Mucosa of descending colon (tissue), 3 donors: Measurements from ENCODE around the gene CD300LD. TPM values are rescaled to one million over a fixed set of nuclear protein-coding genes. Genes with fewer than 3 reads are reported as not detected.

Source experiments
- ATAC-seq: fragments of 200-7000 bp; cut with Tn5 transposase; one replicate; pipeline ENCODE4 v1.9.1; 2020; ENCODE audit warnings: mild to moderate bottlenecking, moderate library complexity
- DNase-seq, 3 donors: peaks; one replicate each; pipeline ENCODE4 v3.0.0-alpha.2; 2020
- H3K36me3 ChIP-seq: fragments of 200-600 bp; one replicate; pipeline ENCODE4 v1.8.0; 2021; ENCODE audit warnings: low read depth, mild to moderate bottlenecking
- H3K4me1 ChIP-seq: fragments of 200-600 bp; one replicate; pipeline ENCODE4 v1.8.0; 2021; ENCODE audit warnings: low read depth, mild to moderate bottlenecking
- H3K4me3 ChIP-seq: fragments of 200-600 bp; one replicate; pipeline ENCODE4 v1.8.0; 2021; ENCODE audit warnings: mild to moderate bottlenecking
- H3K9me3 ChIP-seq: fragments of 200-600 bp; one replicate; pipeline ENCODE4 v1.8.0; 2021; ENCODE audit warnings: mild to moderate bottlenecking
- intact Hi-C, 2 donors: fragments of 100-400 bp; cut with DNase I in 1 of 2; cut with micrococcal nuclease in 1 of 2; formaldehyde crosslinking; loops; one replicate each; pipeline versions ENCODE4 v1.11.0 to v1.11.1; 2022; cut with DNase I, micrococcal nuclease
- total RNA-seq, 3 donors: library from RNA; stranded (reverse); fragmentation: NEBNext Ultra II Directional in 2 of 3; extraction: Animal tissue kit (Norgen Biotek cat#: 25700) in 2 of 3; gene quantifications; one replicate each; pipeline versions ENCODE4 v1.2.1 to v1.2.4, GENCODE V29; 2021 to 2023
- TF ChIP-seq, protein P1 (sequence below): fragments of 200-600 bp; IDR thresholded peaks from one replicate; pipeline ENCODE4 v1.8.0; 2022; ENCODE audit warnings: antibody characterized with exemption, mild to moderate bottlenecking
- donor health status: DM: no; HTN: no; CAD: no; lungs with moderate emphysema.
- donor health status: DM: no; HTN: no; CAD: no.
- donor health status: DM: no; HTN: yes; CAD: no.

Gene CD300LD
- total RNA-seq, 3 donors from 2014 or later: not detected

DNA sequence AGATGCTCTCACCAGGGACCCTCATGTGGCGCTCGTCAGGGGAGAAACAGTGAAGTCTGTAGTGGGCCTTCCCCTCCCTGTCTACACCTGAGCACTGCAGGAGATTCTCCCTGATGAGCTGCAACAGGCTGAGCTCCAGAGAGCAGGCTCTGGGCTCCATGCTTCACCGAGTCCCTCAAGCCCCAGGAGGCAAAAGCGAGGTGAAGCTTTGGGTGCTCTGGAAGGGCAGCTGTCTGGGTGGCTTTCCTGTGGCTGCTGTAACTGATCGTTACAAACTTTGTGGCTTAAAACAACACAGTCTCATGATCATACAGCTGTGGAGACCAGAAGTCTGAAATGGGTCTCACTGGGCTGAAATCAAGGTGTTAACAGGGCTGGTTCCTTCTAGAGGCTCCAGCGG, 12.1 kb upstream of the CD300LD start:
- intact Hi-C loops: no loop called here
- ATAC-seq: peak; percentile 14
- DNase-seq: no peak
- TF ChIP-seq, protein P1, sequence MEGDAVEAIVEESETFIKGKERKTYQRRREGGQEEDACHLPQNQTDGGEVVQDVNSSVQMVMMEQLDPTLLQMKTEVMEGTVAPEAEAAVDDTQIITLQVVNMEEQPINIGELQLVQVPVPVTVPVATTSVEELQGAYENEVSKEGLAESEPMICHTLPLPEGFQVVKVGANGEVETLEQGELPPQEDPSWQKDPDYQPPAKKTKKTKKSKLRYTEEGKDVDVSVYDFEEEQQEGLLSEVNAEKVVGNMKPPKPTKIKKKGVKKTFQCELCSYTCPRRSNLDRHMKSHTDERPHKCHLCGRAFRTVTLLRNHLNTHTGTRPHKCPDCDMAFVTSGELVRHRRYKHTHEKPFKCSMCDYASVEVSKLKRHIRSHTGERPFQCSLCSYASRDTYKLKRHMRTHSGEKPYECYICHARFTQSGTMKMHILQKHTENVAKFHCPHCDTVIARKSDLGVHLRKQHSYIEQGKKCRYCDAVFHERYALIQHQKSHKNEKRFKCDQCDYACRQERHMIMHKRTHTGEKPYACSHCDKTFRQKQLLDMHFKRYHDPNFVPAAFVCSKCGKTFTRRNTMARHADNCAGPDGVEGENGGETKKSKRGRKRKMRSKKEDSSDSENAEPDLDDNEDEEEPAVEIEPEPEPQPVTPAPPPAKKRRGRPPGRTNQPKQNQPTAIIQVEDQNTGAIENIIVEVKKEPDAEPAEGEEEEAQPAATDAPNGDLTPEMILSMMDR: no peak
- Histone ChIP-seq H3K4me3 (no peak overlapping the region), H3K36me3 (no peaks in the 10 kb centered on the region), H3K4me1 (no peaks in the 10 kb centered on the region), H3K9me3 (no peaks in the 10 kb centered on the region)

DNA sequence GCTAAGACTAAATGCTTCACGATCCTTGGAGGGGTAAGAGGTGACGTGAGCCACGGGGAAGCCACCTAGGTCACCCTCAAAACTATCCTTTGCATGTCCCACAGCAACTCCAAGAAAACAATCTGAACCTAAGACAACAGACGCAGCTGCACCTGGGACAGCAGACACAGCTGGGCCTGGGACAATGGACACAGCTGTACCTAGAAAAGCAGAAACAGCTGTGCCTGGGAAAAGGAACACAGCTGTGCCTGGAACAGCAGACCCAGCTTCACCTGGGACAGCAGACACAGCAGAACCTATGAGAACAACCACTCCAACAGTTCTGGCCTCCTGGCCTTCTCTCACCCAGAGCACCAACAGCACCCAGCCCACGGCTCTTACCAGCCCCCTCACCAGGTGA, 11.7 kb upstream of the CD300LD start:
- Histone ChIP-seq H3K9me3 (no peaks in the 10 kb centered on the region), H3K4me1 (no peaks in the 10 kb centered on the region), H3K36me3 (no peaks in the 10 kb centered on the region), H3K4me3 (no peak overlapping the region)
- TF ChIP-seq, protein P1: no peak
- DNase-seq (no peak), ATAC-seq (no peak)
- intact Hi-C loops: no loop called here

DNA sequence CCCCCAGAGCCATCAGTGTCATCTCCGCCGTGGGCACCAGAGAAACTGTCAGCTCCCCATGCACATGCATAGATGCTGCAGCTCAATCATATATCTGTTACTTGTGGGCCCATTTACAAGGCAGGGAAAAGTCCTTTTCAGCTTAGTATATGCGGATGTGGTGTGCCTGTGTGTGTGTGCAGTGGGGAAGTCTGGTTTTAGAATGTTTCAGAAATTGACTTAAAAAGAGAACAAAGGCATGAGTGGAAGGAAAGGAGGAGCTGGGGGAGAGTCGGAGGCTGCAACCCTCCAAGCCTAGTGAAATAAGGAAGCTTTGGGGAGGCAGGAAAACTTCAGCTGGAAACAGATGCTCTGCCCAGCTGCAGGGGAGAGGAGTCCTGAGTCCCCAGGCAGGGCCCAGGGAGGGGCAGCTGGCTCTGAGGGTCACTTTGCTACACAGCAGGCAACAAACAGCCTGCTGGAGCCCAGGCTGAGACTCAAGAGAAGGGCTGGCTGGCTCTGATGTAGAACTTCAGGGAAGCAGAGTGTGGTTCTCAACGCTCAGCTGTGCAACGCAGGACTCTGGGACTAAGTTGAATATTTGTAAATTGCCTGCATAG, 11.1 kb upstream of the CD300LD start:
- Histone ChIP-seq H3K4me3 (no peak overlapping the region), H3K4me1 (no peaks in the 10 kb centered on the region), H3K36me3 (no peaks in the 10 kb centered on the region), H3K9me3 (no peaks in the 10 kb centered on the region)
- DNase-seq (no peak), ATAC-seq (no peak)
- TF ChIP-seq, protein P1: no peak
- intact Hi-C loops: no loop called here

DNA sequence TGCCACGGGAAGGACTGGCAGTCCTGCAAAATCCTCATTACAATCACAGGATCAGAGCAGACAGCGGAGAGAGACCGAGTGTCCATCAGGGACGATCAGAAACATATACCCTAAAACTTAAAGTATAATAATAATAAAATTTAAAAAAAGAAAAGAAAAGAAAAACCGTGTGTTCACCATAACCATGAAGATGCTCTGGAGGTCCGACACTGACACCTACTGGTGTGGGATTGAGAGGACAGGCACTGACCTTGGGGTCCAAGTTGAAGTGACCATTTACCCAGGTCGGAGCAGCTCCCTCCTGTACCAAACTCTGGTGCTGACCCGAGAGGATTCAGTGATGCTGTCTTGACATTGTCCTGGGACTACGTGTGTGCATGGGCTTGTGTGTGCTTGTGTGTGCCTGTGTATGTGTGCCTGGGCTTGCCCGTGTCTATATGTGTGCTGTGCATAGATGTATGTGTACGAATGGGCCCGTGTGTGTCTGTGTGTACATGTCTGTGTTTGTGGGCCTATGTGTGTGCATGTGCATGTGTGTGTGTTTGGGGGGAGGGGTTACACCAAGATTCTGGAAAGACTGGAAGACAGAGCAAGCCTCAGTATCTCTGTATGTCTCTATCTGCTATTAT, 10.0 kb upstream of the CD300LD start:
- H3K36me3 ChIP-seq: no peaks in the 10 kb centered on the region
- intact Hi-C loops: no loop called here
- no peaks in the 10 kb centered on the region for H3K9me3 ChIP-seq
- TF ChIP-seq, protein P1: peak; percentile 49
- DNase-seq: peak in 1 of 3 donors; percentile 59
- no peak overlapping the region for H3K4me3 ChIP-seq
- no peaks in the 10 kb centered on the region for H3K4me1 ChIP-seq
- ATAC-seq: peak; percentile 54

DNA sequence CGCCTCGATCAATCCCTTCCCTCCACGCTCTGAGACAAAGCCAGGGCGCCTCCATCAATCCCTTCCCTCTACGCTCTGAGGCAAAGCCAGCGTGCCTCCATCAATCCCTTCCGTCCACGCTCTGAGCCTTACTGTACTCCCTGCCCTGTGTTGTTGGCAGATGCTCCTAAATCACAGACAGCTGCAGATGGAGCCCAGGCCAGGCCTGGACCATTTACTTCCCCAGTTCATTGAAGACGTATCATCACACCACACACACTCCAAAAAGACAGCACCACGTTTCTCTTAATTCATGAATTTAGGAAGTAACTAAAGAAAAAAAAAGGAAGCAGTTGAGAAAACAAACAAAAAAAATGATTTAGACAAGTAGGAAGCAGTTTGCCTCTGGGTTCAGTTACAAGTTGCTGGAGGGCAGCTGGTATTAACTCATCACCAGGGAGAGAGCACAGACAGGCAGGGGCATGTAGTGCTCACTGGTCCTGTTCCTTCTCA, 7.4 kb upstream of the CD300LD start:
- TF ChIP-seq, protein P1: no peak
- H3K4me1 ChIP-seq: no peaks in the 10 kb centered on the region
- no peaks in the 10 kb centered on the region for H3K36me3 ChIP-seq
- H3K9me3 ChIP-seq: no peaks in the 10 kb centered on the region
- ATAC-seq: no peak
- intact Hi-C loops: no loop called here
- no peak overlapping the region for H3K4me3 ChIP-seq
- no peak for DNase-seq
